Measurements from ENCODE around the gene SLK.

Gene SLK

GRCh38 chr10:104035194-104036068, 68.5 kb downstream of the SLK start:
- no peak for DNase-seq

- no peak for DNase-seq
These were observed 69.1 kb downstream of the SLK start for GRCh38 chr10:104036069-104036384.

GRCh38 chr10:104036518-104037260, 69.7 kb downstream of the SLK start:
- DNase-seq, result no peak

GRCh38 chr10:104037261-104037951, 70.5 kb downstream of the SLK start:
- no peak for DNase-seq

- DNase-seq, result no peak
These were observed 71.6 kb downstream of the SLK start for GRCh38 chr10:104038537-104038936.

GRCh38 chr10:104038958-104039752, 72.2 kb downstream of the SLK start:
- DNase-seq, result no peak

- no peak for DNase-seq
These were observed 73.4 kb downstream of the SLK start for GRCh38 chr10:104040382-104040781.

- DNase-seq, result no peak
These were observed 74.2 kb downstream of the SLK start for GRCh38 chr10:104040862-104041789.

- no peak for DNase-seq
These were observed 75.1 kb downstream of the SLK start for GRCh38 chr10:104041891-104042535.

- no peak for DNase-seq
These were observed 76.4 kb downstream of the SLK start for GRCh38 chr10:104043185-104043830.

GRCh38 chr10:104043854-104044253, 76.9 kb downstream of the SLK start:
- no peak for DNase-seq

- DNase-seq, result no peak
These were observed 78.5 kb downstream of the SLK start for GRCh38 chr10:104045151-104046089.

GRCh38 chr10:104046651-104047050, 79.7 kb downstream of the SLK start:
- DNase-seq, result no peak

GRCh38 chr10:104049504-104050250, 82.7 kb downstream of the SLK start:
- no peak for DNase-seq

GRCh38 chr10:104052431-104052830, 85.5 kb downstream of the SLK start:
- DNase-seq, result no peak

GRCh38 chr10:104053201-104053600, 86.3 kb downstream of the SLK start:
- no peak for DNase-seq

- DNase-seq, result no peak
These were observed 87.5 kb downstream of the SLK start for GRCh38 chr10:104054430-104054829.

- no peak for DNase-seq
These were observed 89.8 kb downstream of the SLK start for GRCh38 chr10:104056619-104057273.

Data from activated CD4-positive, CD25-positive, alpha-beta regulatory T cell (primary cell).